Right atrium auricular region (tissue), 2 donors: Measurements from ENCODE around the gene ACOXL. TPM values are rescaled to one million over a fixed set of nuclear protein-coding genes. Genes with fewer than 3 reads are reported as not detected.
A peak's percentile ranks its signal among the peaks of the same experiment; 100 is the strongest.
"Not testable (repeated sequence)": the region's sequence is repeated elsewhere in the genome, so short reads cannot be mapped to it uniquely, and the experiment has no call there.

ENCODE experiments used
- DNase-seq: peaks from one replicate; pipeline ENCODE4 v3.0.0-alpha.2; 2019; ENCODE audit warnings: low spot score
- H3K27ac ChIP-seq, 2 donors: fragments of 200-600 bp; sonication (generic); 1 replicate in 1 of 2; 2 replicates in 1 of 2; pipeline ENCODE4 v1.5.1; 2016 to 2019
- H3K27me3 ChIP-seq, 2 donors: fragments of 200-600 bp; sonication (generic); one replicate each; pipeline versions ENCODE4 v1.5.1 to v1.6.0; 2017 to 2019
- H3K36me3 ChIP-seq: fragments of 200-600 bp; sonication (generic); one replicate; pipeline ENCODE4 v1.5.1; 2016
- H3K4me1 ChIP-seq, 2 donors: fragments of 200-600 bp; sonication (generic); one replicate each; pipeline versions ENCODE4 v1.5.1 to v1.6.0; 2017 to 2019
- H3K4me3 ChIP-seq, 2 donors: fragments of 200-600 bp; sonication (generic); 1 replicate in 1 of 2; 2 replicates in 1 of 2; pipeline ENCODE4 v1.5.1; 2017 to 2019; ENCODE audit warnings: mild to moderate bottlenecking in 1 of 2, moderate library complexity in 1 of 2
- H3K9me3 ChIP-seq, 2 donors: fragments of 200-600 bp; sonication (generic); one replicate each; pipeline ENCODE4 v1.5.1; 2019
- CTCF ChIP-seq, 2 donors: fragments of 200-600 bp; sonication (generic); IDR thresholded peaks; one replicate each; pipeline ENCODE4 v1.5.1; 2019; ENCODE audit warnings: antibody characterized with exemption in 2 of 2
- total RNA-seq, 2 donors: library from RNA; depleted of rRNA; stranded (reverse); fragments of >200 nt; gene quantifications; one replicate each; pipeline ENCODE4 v1.1.0, GENCODE V29; 2016

ACOXL gene
- total RNA-seq, 2 donors from 2014 or later: 0.33 to 0.55 TPM

GRCh38 chr2:111042772-111043771 lies 310.7 kb downstream of the ACOXL start:
- Histone ChIP-seq H3K27me3 (no peaks in the 10 kb centered on the region), H3K4me3 (no peak overlapping the region), H3K27ac (no peak overlapping the region), H3K9me3 (no peaks in the 10 kb centered on the region), H3K36me3 (no peaks in the 10 kb centered on the region), H3K4me1 (no peaks in the 10 kb centered on the region)
- peak; percentile 50 for DNase-seq
- TF ChIP-seq CTCF (IDR thresholded peaks at IDR 0.05): no peak

GRCh38 chr2:111044066-111044465 lies 311.7 kb downstream of the ACOXL start:
- H3K27me3 ChIP-seq: no peaks in the 10 kb centered on the region
- no peak for DNase-seq
- no peak overlapping the region for H3K4me3 ChIP-seq
- H3K4me1 ChIP-seq: no peaks in the 10 kb centered on the region
- no peaks in the 10 kb centered on the region for H3K36me3 ChIP-seq
- TF ChIP-seq CTCF (IDR thresholded peaks at IDR 0.05): no peak
- H3K27ac ChIP-seq: no peak overlapping the region
- no peaks in the 10 kb centered on the region for H3K9me3 ChIP-seq

- not testable (repeated sequence) for H3K27ac ChIP-seq, DNase-seq, H3K4me3 ChIP-seq, H3K36me3 ChIP-seq, H3K4me1 ChIP-seq, H3K9me3 ChIP-seq, H3K27me3 ChIP-seq
Observed at GRCh38 chr2:111045236-111045635, 312.9 kb downstream of the ACOXL start.

GRCh38 chr2:111045771-111046444 lies 313.5 kb downstream of the ACOXL start:
- H3K4me1 ChIP-seq: no peaks in the 10 kb centered on the region
- peak; percentile 46 for DNase-seq
- no peak overlapping the region for H3K4me3 ChIP-seq
- no peaks in the 10 kb centered on the region for H3K36me3 ChIP-seq
- H3K27me3 ChIP-seq: no peaks in the 10 kb centered on the region
- no peaks in the 10 kb centered on the region for H3K9me3 ChIP-seq
- H3K27ac ChIP-seq: no peak overlapping the region
- TF ChIP-seq CTCF (IDR thresholded peaks at IDR 0.05): no peak

- Histone ChIP-seq H3K4me3 (no peak overlapping the region), H3K27ac (no peak overlapping the region), H3K27me3 (no peaks in the 10 kb centered on the region), H3K9me3 (no peaks in the 10 kb centered on the region), H3K4me1 (no peaks in the 10 kb centered on the region), H3K36me3 (no peaks in the 10 kb centered on the region)
- TF ChIP-seq CTCF (IDR thresholded peaks at IDR 0.05): no peak
- DNase-seq: no peak
Observed at GRCh38 chr2:111046670-111047069, 314.3 kb downstream of the ACOXL start.
